Lower lobe of right lung (tissue), 2 donors: ENCODE data around the gene RPS6KC1. TPM values are rescaled to one million over a fixed set of nuclear protein-coding genes. Genes with fewer than 3 reads are reported as not detected.

ENCODE experiments used
- ATAC-seq, 2 donors: fragments of 200-7000 bp; cut with Tn5 transposase; one replicate each; pipeline ENCODE4 v1.9.1; 2020 to 2022; ENCODE audit warnings: mild to moderate bottlenecking in 2 of 2, moderate library complexity in 2 of 2
- DNase-seq: peaks from one replicate; pipeline ENCODE4 v3.0.0-alpha.2; 2020
- H3K27ac ChIP-seq: fragments of 200-600 bp; one replicate; pipeline ENCODE4 v1.8.0; 2022
- H3K27me3 ChIP-seq: fragments of 200-600 bp; one replicate; pipeline ENCODE4 v1.8.0; 2022; ENCODE audit warnings: low read depth
- H3K36me3 ChIP-seq: fragments of 200-600 bp; one replicate; pipeline ENCODE4 v1.8.0; 2022; ENCODE audit warnings: mild to moderate bottlenecking
- H3K4me1 ChIP-seq: fragments of 200-600 bp; one replicate; pipeline ENCODE4 v1.8.0; 2022
- H3K4me3 ChIP-seq: fragments of 200-600 bp; one replicate; pipeline ENCODE4 v1.8.0; 2022; ENCODE audit warnings: mild to moderate bottlenecking
- H3K9me3 ChIP-seq: fragments of 200-600 bp; one replicate; pipeline ENCODE4 v1.8.0; 2022
- intact Hi-C: fragments of 100-400 bp; cut with DNase I; formaldehyde crosslinking; loops from one replicate; pipeline ENCODE4 v1.11.0; 2022
- total RNA-seq: library from RNA; stranded (reverse); fragmentation: NEBNext Ultra II Directional; extraction: Animal tissue kit (Norgen Biotek cat#: 25700); gene quantifications from one replicate; pipeline ENCODE4 v1.2.1, GENCODE V29; 2021
- TF ChIP-seq, protein P1 (sequence below): fragments of 200-600 bp; IDR thresholded peaks from one replicate; pipeline ENCODE4 v1.8.0; 2022; ENCODE audit warnings: antibody characterized with exemption, mild to moderate bottlenecking
- donor health status: DM: no; HTN: yes; CAD: no; lungs with severe emphysema.

Gene RPS6KC1
- total RNA-seq, 1 donor from 2014 or later: 18.7 TPM

- intact Hi-C loops: no loop called here
- H3K27ac ChIP-seq: no peak overlapping the region
- DNase-seq: no peak
- H3K36me3 ChIP-seq: no peaks in the 10 kb centered on the region
- no peak for ATAC-seq
- no peaks in the 10 kb centered on the region for H3K9me3 ChIP-seq
- TF ChIP-seq, protein P1, sequence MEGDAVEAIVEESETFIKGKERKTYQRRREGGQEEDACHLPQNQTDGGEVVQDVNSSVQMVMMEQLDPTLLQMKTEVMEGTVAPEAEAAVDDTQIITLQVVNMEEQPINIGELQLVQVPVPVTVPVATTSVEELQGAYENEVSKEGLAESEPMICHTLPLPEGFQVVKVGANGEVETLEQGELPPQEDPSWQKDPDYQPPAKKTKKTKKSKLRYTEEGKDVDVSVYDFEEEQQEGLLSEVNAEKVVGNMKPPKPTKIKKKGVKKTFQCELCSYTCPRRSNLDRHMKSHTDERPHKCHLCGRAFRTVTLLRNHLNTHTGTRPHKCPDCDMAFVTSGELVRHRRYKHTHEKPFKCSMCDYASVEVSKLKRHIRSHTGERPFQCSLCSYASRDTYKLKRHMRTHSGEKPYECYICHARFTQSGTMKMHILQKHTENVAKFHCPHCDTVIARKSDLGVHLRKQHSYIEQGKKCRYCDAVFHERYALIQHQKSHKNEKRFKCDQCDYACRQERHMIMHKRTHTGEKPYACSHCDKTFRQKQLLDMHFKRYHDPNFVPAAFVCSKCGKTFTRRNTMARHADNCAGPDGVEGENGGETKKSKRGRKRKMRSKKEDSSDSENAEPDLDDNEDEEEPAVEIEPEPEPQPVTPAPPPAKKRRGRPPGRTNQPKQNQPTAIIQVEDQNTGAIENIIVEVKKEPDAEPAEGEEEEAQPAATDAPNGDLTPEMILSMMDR: no peak
- H3K4me3 ChIP-seq: no peak overlapping the region
- no peaks in the 10 kb centered on the region for H3K4me1 ChIP-seq
- H3K27me3 ChIP-seq: no peaks in the 10 kb centered on the region
These were observed 73.5 kb downstream of the RPS6KC1 start for GRCh38 chr1:213124590-213124989.

DNA sequence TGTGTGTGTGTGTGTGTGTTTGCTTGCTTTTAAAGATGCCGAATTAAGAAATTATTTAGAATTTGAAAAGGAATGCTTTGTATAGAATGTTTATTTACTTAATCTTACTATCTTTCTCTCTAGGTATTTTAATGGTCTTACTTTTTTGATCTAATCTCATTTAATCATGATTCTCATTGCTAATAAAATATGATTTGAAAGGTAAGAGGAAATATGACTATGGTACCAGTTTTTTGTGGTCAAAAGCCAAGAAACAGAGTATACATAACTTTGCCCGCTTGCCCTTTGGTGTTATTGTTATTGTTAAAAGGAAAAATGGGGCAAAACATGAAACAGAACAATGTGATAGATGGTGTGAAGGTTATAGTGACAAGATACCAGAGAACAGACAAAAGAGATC is 74.6 kb downstream of the RPS6KC1 start:
- Histone ChIP-seq H3K9me3 (no peaks in the 10 kb centered on the region), H3K4me1 (no peaks in the 10 kb centered on the region), H3K27me3 (no peaks in the 10 kb centered on the region), H3K27ac (no peak overlapping the region), H3K4me3 (no peak overlapping the region), H3K36me3 (no peaks in the 10 kb centered on the region)
- TF ChIP-seq, protein P1: no peak
- DNase-seq (no peak), ATAC-seq (no peak)
- intact Hi-C loops: no loop called here

DNA sequence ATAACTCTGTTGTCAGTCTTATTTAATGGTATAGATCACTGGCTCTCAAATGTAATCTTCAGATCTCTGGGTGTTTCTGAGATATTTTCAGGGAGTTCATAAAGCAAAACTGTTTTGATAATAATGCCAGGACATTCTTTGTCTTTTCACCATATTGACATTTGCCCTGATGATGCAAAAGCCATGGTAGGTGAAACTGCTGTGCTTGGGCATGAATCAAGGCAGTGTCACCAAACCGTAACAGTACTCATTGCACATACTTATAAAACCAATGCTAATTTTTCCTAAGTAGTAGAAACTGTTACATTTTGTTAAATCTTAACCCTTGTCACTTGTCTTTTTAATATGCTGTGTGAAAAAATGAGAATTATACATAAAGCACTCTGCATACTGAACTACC is 76.0 kb downstream of the RPS6KC1 start:
- DNase-seq: no peak
- Histone ChIP-seq H3K9me3 (no peaks in the 10 kb centered on the region), H3K27me3 (no peaks in the 10 kb centered on the region), H3K36me3 (no peaks in the 10 kb centered on the region), H3K27ac (no peak overlapping the region), H3K4me1 (no peaks in the 10 kb centered on the region), H3K4me3 (no peak overlapping the region)
- intact Hi-C loops: no loop called here
- TF ChIP-seq, protein P1: no peak
- no peak for ATAC-seq

GRCh38 chr1:213131851-213132655 is 81.0 kb downstream of the RPS6KC1 start:
- H3K9me3 ChIP-seq: no peaks in the 10 kb centered on the region
- DNase-seq (no peak), ATAC-seq (no peak)
- TF ChIP-seq, protein P1: no peak
- H3K27ac ChIP-seq: no peak overlapping the region
- H3K4me3 ChIP-seq: no peak overlapping the region
- no peaks in the 10 kb centered on the region for H3K27me3 ChIP-seq
- H3K4me1 ChIP-seq: no peaks in the 10 kb centered on the region
- intact Hi-C loops: no loop called here
- H3K36me3 ChIP-seq: no peaks in the 10 kb centered on the region

GRCh38 chr1:213135572-213135971 is 84.5 kb downstream of the RPS6KC1 start:
- TF ChIP-seq, protein P1: no peak
- Histone ChIP-seq H3K27me3 (no peaks in the 10 kb centered on the region), H3K36me3 (no peaks in the 10 kb centered on the region), H3K4me3 (no peak overlapping the region), H3K9me3 (no peaks in the 10 kb centered on the region), H3K27ac (no peak overlapping the region), H3K4me1 (no peaks in the 10 kb centered on the region)
- DNase-seq (no peak), ATAC-seq (no peak)
- intact Hi-C loops: no loop called here
